ENCODE measurements around the gene AGPAT3.

AGPAT3 gene

DNA sequence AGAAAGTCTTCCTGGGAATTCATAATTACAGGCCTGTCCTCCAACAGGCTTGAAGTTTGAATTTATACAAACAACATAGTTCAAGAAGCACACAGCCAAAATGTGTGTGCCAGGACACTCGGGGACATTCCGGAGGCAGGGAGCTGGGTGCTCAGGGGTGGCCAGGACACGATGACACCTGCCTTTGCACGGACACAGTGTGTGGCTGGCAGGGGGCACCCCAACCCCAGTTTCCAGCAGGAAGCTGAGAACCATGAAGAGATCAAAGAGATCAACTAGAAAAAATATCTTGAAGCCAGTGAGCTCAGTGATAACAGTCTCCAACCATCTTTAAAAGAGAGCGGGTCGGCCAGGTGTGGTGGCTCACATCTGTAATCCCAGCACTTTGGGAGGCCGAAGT is 114.6 kb downstream of the AGPAT3 start:
- DNase-seq (ENCODE audit: low read depth) = no peak

DNA sequence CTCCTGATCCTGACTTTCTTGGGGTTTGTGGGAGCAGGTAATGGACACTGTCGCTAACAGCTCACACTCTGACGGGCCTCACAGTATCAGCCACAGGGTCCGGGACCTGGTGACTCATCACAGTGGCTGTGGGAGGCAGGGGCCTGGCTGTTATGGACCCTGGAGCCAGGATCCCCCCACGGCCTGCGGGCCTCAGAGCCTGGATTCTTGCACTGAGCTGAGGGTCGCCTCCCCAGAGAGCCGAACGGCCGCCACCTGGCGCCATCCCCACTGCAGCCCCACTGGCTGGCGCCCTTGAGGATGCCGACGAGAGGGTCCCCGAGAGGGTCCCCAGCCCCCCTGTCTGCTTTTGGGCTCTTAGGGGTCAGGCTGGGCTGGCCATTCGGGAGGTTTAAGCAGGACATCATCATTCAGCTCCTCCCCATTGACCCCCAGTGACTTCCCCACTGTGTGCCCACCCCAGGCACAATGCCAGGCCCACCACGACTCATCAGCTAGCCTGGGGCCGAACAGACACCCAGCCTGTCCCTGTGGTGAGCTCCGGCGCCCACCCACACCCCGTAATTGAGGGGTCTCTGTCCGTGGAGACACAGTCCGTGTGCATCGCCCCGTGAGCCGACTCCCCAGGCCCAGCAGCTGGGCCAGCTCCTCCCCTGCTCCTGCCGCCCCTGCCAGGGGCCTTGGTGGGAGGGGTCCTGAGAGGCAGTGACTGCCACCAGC is 116.3 kb downstream of the AGPAT3 start:
- DNase-seq (ENCODE audit: low read depth) = no peak

DNA sequence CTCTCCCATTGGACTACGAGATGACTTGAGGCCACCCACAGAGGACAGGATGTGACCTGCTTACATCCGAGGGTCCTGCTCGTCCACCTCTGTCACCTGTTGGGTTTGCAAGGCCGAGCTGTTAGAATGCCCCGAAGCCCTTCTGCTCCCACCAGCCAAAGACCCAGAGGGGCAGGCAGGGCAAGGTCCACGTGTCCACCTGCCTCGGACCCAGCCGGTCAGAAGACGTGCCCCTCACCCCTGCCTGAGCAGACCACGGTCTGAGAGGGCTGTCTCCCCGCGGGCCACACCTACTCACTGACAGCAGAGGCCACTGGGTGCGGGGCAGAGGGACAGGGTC is 116.8 kb downstream of the AGPAT3 start:
- DNase-seq (ENCODE audit: low read depth) = no peak

DNA sequence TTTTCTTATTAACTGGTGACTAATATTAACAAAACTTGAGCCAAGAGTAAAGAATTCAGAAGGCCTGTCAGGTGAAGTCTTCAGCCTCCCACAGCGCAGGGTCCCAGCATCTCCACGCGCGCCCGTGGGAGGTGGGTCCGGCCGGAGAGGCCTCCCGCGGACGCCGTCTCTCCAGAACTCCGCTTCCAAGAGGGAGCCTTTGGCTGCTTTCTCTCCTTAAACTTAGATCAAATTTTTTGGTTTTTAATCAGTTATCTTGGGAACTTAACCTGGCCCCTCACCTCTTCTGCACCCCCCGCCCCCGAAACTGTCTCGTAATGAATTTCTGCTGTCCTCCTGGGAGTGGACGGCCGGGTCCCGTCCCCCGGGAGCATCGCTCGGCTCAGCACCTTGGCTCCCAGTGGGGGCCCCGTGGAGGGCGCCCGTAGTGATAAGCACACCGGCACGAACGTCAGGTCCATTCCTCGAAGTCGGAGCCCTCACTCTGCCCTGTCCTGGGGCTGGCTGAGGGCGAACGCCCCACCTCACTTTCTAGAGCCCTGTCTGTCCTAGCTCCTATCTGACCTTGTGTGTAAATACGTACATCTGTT is 117.6 kb downstream of the AGPAT3 start:
- no peak for DNase-seq (ENCODE audit: low read depth)

DNA sequence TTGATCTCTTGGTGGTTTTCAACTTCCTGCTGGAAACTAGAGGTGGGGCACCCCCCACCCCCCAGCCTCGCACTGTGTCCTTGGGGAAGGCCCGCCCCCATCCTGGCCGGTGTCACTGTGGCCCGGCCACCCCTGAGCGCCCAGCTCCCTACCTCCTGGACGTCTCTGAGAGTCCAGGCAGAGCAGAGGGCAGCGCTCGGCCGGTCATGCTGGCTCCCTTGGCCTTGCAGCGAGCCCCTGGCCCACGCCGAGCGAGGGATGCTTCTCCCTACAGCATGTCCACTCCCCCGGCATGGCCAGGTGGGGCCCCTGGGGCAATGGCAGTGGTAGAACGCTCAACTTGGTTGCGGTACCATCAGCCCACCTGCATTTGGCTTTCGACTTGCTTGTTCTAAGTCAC is 118.4 kb downstream of the AGPAT3 start:
- DNase-seq (ENCODE audit: low read depth) = no peak

DNA sequence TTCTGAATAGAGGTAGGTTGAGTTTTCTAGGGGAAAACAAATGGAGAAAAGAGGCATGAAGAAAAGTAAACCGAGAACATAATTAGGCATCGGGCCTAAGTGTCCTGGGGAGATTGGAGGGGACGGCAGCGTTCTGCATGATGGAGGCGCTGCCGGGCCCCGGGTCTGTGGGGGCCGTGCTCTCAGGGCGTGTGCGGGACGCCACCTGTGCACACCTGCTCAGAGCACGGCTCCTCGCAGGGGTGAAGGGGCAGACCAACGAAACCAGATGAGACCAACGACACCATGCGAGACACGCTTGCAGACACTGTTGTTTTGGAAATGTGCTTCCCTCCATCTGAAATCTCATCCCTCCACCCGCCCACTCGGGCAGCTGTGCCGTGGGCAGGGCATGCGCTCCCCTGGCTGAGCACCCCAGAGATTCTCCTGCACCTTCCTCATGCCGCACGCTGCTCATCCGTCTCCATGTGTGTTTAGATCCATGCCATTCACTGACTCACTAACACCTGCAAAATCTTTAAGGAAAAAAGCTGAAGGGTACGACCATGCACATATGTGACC is 118.9 kb downstream of the AGPAT3 start:
- no peak for DNase-seq (ENCODE audit: low read depth)

DNA sequence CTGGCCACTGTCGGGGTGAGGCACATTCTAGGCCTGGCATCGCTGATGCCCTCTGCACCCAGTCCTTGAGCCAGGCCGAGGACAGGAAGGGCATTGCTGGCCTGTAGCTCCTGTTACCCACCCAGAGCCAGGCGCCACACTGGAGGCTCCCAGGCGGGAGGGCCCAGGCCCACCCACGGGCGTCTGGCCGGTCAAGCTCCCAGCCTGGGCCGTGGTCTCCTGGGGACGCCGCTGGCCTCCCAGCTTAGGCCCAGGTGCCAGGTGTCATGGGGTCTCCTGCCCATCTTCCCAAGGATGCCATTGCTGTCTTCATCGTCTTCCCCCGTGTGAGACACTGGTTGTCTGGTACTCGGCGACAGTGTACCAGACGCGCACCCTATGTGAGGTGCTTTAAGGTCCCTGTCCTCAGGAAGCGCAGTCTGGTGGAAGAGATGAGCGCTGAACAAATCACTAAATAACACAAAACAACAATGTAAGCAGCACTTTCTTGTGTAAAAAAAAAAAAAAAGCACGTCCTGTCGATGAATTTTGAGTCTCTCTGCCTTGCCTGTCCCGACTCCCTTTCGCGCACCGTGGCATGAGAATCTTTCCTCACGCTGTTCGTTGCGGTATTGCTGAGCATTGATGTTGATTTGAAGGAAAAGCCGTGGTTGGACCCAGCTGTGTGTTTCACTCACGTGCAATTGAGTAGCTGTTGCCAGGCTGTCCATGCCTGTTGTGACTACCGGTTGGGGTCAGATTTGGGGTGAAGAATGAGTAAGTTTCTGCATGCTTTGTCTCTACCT is 120.1 kb downstream of the AGPAT3 start:
- DNase-seq (ENCODE audit: low read depth) = no peak

DNA sequence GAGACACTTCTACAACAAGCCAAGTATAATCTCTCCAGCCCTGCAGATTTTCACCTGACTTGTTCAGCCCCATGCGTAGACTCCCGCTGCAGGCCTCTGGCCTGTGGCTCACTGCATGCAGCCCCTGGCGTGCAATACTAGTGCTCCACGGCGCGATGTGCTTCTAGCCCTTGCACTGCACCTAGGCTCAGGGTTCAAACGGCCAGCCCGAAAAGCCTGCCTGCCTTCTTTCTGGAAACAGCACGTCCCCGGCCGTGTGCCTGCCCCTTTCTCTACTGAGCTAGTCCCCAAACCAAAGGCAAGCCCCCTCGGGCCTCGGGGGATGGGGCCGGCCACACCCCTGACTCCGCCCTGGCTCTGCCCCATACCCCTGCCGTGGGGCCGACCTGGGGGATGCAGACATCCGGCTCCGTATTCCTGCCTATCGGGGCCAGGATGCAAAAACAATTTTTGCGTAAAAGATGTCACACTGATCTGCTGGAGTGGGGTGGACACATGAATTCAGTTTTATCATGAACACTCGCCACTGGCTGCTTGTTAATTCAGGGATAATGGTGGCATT is 120.7 kb downstream of the AGPAT3 start:
- no peak for DNase-seq (ENCODE audit: low read depth)

DNA sequence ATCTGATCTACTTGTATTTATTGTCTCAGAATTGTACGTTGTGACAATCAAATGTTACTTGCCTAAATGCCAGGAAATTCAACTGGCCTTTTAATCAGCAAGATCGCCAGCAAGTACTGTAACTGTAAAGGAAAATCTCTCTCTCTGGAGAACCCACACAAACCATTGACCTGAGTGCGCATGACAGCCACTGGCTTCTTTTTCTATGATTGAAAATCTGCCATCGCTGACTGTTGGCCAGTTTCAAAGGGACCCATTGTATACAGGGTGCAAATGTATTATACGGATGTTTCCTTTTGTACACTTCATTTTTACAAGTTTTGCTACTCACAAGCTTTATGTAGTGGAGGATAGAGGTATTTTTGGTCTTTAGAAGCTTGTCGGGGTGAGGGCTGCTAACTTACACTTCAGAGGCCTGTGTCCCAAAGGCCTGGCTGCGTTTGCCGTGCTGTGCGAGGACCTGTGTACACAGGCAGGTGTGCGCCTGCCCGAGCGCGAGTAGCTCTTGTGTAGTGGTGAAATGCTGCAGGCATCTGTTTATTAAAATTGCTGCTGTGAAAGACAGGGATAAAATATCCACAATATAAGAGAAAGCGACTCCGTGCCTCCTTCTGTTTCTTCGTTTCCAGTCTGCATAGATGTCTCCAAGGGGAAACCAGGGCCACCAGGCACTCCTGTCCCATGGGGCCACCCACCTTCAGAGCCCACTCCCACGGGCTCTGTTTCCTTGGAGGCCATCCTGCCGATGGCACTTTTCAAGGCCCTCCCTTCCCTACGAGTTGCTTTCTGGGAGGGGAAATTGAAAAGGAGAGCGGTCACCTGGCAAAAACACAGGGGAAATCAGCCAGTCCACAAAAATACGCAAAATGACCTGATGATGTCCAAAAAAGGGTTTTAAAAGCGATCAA is 121.8 kb downstream of the AGPAT3 start:
- no peak for DNase-seq (ENCODE audit: low read depth)

DNA sequence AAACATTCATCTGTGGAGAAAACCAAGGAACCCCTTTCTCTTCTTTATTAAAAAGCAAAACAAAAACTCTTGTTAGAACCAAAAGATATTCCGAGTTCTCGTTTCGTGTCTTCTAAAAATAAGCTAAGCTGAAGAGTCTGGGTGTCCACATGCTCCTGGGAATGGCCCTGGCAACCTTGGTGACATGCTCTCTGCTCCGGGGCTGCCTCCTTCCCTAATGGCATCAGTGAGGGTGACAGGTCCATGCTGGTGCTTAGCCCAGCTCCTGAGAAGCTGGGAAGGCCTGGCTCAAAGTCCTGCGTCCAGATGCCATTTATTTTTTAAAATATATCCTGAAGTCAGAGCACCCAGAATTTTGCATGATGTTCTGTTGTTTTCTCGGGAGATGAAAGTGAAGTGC is 122.5 kb downstream of the AGPAT3 start:
- DNase-seq (ENCODE audit: low read depth) = no peak

DNA sequence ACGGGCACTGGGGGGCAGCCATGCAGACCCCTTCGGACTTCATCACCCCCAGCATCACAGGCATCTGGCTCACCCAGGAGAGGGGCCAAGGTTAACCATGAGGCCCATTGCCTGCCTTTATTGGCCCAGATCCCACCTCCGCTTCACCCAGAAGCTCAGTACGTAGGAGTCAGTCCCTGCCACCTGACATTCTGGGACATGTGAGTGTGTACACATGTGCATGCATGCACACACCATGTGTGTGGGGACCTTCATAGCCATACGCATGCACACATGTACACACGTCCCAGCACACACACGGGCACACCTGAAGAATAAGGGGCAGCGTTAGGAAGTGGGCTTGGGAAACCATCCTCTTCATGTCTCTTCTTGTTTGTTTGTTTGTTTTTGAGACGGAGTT is 123.0 kb downstream of the AGPAT3 start:
- no peak for DNase-seq (ENCODE audit: low read depth)

DNA sequence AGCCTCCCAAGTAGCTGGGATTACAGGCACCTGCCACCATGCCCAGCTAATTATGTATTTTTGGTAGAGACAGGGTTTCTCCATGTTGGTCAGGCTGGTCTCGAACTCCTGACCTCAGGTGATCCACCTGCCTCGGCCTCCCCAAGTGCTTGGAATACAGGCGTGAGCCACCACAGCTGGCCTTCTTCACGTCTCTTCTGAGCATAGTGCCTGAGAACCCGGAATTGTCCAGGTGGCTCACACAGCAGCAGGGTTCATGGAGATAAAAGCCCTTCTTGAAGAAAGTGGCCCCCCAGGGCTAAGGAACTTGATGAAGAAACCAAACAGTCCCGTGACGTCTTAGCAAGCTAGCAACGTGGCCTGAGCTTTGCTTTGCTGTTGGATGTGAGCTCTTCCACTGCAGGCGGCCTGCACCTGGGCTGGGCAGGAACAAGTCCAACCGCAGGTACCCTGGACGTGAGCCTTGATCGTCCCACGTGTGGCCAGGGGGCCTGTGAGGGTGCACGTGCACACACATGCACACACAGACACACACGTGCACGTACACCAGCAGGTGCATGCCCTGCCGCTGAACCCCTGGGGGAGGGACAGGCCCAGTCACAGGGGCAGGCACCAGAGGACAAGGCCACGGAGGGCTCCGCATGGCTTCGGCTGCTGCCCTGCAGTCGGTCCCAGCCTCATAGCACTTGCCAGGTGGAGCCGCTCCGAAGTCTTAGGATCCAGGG is 123.6 kb downstream of the AGPAT3 start:
- no peak for DNase-seq (ENCODE audit: low read depth)

DNA sequence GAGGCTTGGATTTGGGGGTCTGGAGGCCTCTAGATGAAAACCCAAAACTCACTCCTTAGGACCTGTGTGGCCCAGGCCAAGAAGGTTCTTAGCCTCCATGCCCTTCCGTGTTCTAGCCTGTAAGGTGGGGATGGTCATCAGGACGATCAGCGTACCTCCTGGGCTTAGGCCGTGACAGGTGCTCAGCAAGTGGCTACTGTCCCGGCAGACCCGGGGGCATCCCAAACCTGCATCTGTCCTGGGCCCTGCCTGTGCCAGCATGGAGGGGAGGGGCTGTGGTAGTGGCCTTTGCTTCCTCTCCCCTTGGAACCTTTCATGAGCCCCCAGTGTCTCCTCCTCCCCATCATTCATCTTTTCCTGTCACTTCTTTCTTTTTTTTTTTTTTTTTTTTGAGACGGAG is 124.4 kb downstream of the AGPAT3 start:
- no peak for DNase-seq (ENCODE audit: low read depth)

DNA sequence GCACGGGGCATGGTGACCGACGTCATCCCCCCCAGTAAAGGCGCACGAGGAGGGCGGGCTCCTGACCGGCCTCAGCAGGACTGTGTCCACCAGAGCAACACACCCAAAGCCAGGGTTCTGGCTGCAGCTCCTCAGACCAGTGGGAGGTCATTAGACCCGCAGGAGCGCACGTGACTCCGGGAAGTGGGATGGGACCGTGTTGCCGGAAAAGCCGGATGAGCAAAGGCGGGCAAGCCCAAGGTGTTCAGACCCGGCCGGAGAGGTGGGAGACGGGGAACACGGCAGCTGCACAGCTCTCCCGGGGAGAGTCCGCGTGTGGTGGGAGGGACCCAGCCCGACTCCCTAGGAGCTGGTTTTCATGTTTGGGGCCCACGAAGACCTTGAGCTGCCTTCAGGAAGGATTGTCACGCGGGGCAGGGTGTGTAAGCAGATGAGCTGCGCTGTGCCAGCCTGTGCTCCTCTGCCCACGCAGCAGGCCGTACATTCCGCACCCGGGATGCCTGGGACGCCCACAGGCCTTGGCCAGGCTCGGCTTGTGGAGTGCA is 126.5 kb downstream of the AGPAT3 start:
- DNase-seq (ENCODE audit: low read depth) = no peak

DNA sequence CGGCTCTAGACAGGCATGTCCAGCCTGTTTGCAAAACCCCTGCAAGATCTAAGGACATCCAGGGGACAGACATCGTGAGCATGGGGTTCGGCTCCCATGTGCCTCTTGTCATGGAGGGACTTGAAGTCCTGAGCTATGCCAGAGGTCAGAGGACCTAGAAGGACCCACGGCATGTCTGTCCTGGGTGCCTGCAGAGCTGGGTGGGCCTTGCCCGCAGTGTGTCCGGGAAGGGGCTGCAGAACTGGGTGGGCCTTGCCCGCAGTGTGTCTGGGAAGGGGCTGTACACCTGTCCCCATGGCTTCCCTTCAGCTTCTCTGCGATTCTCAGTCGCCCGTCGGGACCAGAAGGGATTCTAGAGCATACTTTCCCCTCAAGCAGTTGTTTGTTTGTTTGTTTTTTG is 127.1 kb downstream of the AGPAT3 start:
- DNase-seq (ENCODE audit: low read depth) = no peak

DNA sequence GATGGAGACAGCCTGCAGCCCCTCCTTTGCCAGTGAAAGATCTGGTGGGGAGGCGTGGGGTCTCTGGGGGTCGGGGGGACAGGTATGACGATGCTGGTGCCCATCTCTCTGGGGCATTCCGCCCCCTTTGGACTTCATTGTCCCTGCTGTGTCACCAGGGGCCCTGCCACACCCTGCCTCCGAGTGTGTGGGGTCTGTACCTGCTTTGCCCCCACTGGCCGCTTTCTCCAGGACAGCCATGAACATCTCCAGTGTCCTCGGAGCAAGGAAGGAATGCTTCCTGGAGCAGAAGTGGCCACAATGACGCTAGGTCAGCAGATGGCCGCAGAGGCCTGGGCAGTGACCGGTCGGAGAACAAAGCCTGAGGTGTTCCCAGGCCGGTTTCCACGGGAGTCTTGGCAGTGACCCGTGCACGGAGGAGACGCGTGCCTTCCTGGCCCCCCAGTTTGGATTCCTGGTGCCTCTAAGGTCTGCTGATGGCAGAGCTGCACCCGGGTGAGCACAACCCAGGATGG is 128.5 kb downstream of the AGPAT3 start:
- no peak for DNase-seq (ENCODE audit: low read depth)

DNA sequence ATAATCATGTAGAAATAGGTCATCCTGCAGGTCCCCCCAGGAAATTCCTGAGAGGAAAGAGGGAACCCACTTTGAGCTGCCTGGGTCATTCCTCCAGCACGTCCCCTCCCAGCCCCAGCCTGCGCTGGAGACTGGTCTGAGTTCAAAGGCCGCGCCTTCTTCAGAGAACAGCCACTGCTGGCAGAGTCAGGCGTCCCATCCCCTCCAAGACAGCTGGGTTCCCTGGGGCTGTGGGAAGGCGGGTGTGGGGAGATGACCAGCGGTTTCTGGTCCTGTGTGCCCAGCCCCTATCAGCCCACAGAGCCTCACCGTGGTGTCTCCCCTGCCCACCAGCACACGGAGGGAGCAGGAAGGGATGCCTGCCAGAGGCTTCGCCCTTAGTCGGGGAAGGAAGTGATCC is 129.1 kb downstream of the AGPAT3 start:
- no peak for DNase-seq (ENCODE audit: low read depth)

DNA sequence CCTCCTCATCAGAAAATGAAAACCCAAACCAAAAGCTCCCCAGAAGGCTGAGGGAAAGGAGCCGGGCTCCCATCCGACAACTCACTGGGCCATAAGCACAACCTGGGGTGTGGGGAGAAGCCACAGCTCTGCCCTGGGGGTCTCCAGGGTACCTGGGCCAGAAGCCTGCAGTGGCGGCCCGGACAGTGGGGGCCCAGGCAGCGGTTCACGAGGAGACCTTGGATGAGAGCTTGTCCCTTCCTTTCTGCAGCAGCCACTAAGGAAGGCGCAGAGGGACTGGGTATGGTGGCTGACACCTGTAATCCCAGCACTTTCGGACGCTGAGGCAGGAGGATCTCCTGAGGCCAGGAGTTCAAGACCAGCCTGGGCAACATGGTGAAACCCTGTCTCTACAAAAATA is 129.6 kb downstream of the AGPAT3 start:
- no peak for DNase-seq (ENCODE audit: low read depth)

DNA sequence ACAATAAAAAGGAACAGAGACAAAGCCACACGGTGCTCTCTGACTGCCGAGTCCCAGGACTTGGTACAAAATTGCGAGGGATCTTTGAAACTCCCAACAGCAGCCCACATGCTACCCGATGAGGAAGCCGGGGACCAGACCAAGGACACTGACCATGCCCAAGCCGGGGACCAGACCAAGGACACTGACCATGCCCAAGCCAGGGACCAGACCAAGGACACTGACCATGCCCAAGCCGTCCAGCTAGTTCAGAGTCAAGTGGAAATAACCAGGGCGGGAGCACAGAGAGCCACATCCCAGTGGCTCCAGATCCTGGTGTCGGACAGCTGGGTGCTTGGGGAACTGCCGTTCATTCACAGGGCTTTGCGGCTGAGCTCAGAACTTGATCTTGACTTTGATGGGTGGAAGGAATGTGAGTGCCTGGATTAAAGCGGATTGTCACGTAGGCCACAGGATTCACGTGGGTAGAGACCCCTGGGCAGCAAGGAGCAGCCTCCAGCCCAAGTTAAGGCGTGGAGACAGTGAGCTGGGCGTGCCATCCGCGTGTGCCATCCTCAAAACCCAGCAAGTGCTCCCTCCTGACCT is 130.6 kb downstream of the AGPAT3 start:
- no peak for DNase-seq (ENCODE audit: low read depth)
